GM23248 (cell line): ENCODE measurements around the gene TEX52. TPM values are rescaled to one million over a fixed set of nuclear protein-coding genes. Genes with fewer than 3 reads are reported as not detected.

Experiments
- DNase-seq: peaks from one replicate; pipeline ENCODE4 v3.0.0-alpha.2; 2015
- H2AFZ ChIP-seq: fragments of 200-600 bp; sonication (generic); 2 replicates; pipeline ENCODE4 v1.6.1; 2016; ENCODE audit warnings: antibody characterized with exemption
- H3F3A ChIP-seq: fragments of 200-600 bp; sonication (generic); 2 replicates; pipeline ENCODE4 v1.6.1; 2016; ENCODE audit warnings: mild to moderate bottlenecking, antibody characterized with exemption, mixed run types; ENCODE audit not compliant: insufficient read depth
- H3K27ac ChIP-seq: fragments of 200-600 bp; sonication (generic); 2 replicates; pipeline ENCODE4 v1.5.1; 2016; ENCODE audit warnings: mild to moderate bottlenecking
- H3K27me3 ChIP-seq: fragments of 200-600 bp; sonication (generic); replicated peaks from 2 replicates; pipeline ENCODE4 v1.6.1; 2016; ENCODE audit warnings: mild to moderate bottlenecking; ENCODE audit not compliant: insufficient read depth
- H3K36me3 ChIP-seq: fragments of 200-600 bp; sonication (generic); 2 replicates; pipeline ENCODE4 v1.6.1; 2016; ENCODE audit warnings: low read depth, mild to moderate bottlenecking
- H3K4me1 ChIP-seq: fragments of 200-600 bp; sonication (generic); 2 replicates; pipeline ENCODE4 v1.6.1; 2016; ENCODE audit warnings: mild to moderate bottlenecking; ENCODE audit not compliant: insufficient read depth
- H3K4me2 ChIP-seq: fragments of 200-600 bp; sonication (generic); one replicate; pipeline ENCODE4 v1.6.1; 2016; ENCODE audit warnings: mild to moderate bottlenecking; ENCODE audit not compliant: unreplicated experiment
- H3K4me3 ChIP-seq: fragments of 200-600 bp; sonication (generic); 2 replicates; pipeline ENCODE4 v1.5.1; 2016; ENCODE audit warnings: mild to moderate bottlenecking
- H3K79me2 ChIP-seq: fragments of 200-600 bp; sonication (generic); 2 replicates; pipeline ENCODE4 v1.6.1; 2016; ENCODE audit warnings: mild to moderate bottlenecking; ENCODE audit not compliant: insufficient read depth
- H3K9ac ChIP-seq: fragments of 200-600 bp; sonication (generic); 2 replicates; pipeline ENCODE4 v1.6.1; 2016; ENCODE audit warnings: mild to moderate bottlenecking
- H3K9me2 ChIP-seq: fragments of 200-600 bp; sonication (generic); 2 replicates; pipeline ENCODE4 v1.6.1; 2016; ENCODE audit warnings: mixed run types, mild to moderate bottlenecking, moderate library complexity; ENCODE audit not compliant: insufficient read depth
- H3K9me3 ChIP-seq: fragments of 200-600 bp; sonication (generic); one replicate; pipeline ENCODE4 v1.6.1; 2017; ENCODE audit warnings: low read depth
- H4K20me1 ChIP-seq: fragments of 200-600 bp; sonication (generic); 2 replicates; pipeline ENCODE4 v1.6.0; 2016; ENCODE audit not compliant: insufficient read depth
- EZH2 ChIP-seq: fragments of 200-600 bp; sonication (generic); IDR thresholded peaks from 2 replicates; pipeline ENCODE4 v1.6.1; 2018; ENCODE audit warnings: antibody characterized with exemption, mild to moderate bottlenecking; ENCODE audit not compliant: insufficient read depth, poor library complexity, severe bottlenecking
- EZH2phosphoT487 ChIP-seq: fragments of 200-600 bp; sonication (generic); IDR thresholded peaks from 2 replicates; pipeline ENCODE4 v1.6.1; 2018; ENCODE audit warnings: antibody characterized with exemption, moderate library complexity, mild to moderate bottlenecking, low read depth; ENCODE audit not compliant: insufficient read depth
- WGBS, 2 experiments: methylation state at CpG; one replicate each; pipeline ENCODE4 v1.1.6; 2015 to 2017; ENCODE audit warnings: low lambda C conversion rate in 2 of 2, low coverage in 1 of 2; ENCODE audit errors: missing lambda C conversion rate in 2 of 2; 5-methylcytosine and 5-hydroxymethylcytosine counted together
- in situ Hi-C: fragments of 300-500 bp; cut with MboI; formaldehyde crosslinking; loops from 2 replicates; pipeline ENCODE4 v1.15.0; 2020
- polyA plus RNA-seq: library from polyadenylated mRNA; unstranded; fragments of >200 nt; fragmentation: Nextera tagmentation; extraction: Ambion mirVana; gene quantifications from 2 replicates; pipeline ENCODE4 v1.2.1, GENCODE V29; 2016
- total RNA-seq: library from RNA; depleted of rRNA; stranded (reverse); fragments of >200 nt; shearing (Covaris generic); gene quantifications from 2 replicates; pipeline ENCODE4 v1.2.3, GENCODE V29; 2014

The TEX52 gene
- total and polyA plus RNA-seq, 2 experiments from 2014 or later, result not detected

GRCh38 chr12:2851931-2852330 is 4.9 kb downstream of the TEX52 start:
- no peak overlapping the region for H2AFZ ChIP-seq
- no peak overlapping the region for H3K4me3 ChIP-seq
- H3K27me3 ChIP-seq, result no peaks in the 10 kb centered on the region
- H3K27ac ChIP-seq, result no peak overlapping the region
- no peaks in the 10 kb centered on the region for H3K9me3 ChIP-seq
- H3K9me2 ChIP-seq, result no peaks in the 10 kb centered on the region
- no peak for DNase-seq
- H4K20me1 ChIP-seq, result no peaks in the 10 kb centered on the region
- WGBS, 2 experiments, result 92 to 93% methylated on average over 3 of the region's 3 CpGs
- no peaks in the 10 kb centered on the region for H3K79me2 ChIP-seq
- TF ChIP-seq EZH2, result no peak
- TF ChIP-seq EZH2phosphoT487, result no peak
- in situ Hi-C loops, result no loop called here
- H3K36me3 ChIP-seq, result no peaks in the 10 kb centered on the region
- no peak overlapping the region for H3K9ac ChIP-seq
- H3K4me1 ChIP-seq, result no peaks in the 10 kb centered on the region
- no peaks in the 10 kb centered on the region for H3F3A ChIP-seq
- H3K4me2 ChIP-seq, result no peak overlapping the region

DNA sequence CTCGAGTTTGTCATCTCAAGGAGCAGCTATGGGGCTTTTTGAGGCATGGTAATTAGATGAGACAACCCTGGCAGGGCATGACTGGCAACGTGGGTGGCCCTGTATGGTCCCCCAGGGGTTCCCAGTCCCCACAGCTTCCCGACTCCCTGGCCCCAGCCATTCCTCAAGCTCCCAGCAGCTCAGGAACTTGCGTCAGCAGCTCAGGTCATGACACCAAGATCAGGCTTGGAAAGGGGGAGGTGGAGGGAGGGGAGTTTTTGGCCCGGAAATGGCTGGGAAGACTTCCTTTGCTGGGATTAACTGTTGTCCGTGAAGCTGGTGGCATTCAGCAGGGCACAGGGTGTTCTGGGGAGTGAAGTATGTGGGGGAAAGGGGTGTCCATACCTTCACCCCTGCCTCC is 11.6 kb downstream of the TEX52 start:
- no peaks in the 10 kb centered on the region for H3K9me3 ChIP-seq
- H4K20me1 ChIP-seq, result no peaks in the 10 kb centered on the region
- H3K36me3 ChIP-seq, result no peaks in the 10 kb centered on the region
- 24 to 33% methylated on average over 6 of the region's 6 CpGs for WGBS, 2 experiments
- no peak for TF ChIP-seq EZH2phosphoT487
- no peak for TF ChIP-seq EZH2
- no peaks in the 10 kb centered on the region for H3K4me1 ChIP-seq
- no peak overlapping the region for H3K4me3 ChIP-seq
- no peaks in the 10 kb centered on the region for H3K9me2 ChIP-seq
- peak overlapping the region; percentile 51; the same call in 1 of the 2 replicates for H2AFZ ChIP-seq
- H3K9ac ChIP-seq, result no peak overlapping the region
- no peaks in the 10 kb centered on the region for H3F3A ChIP-seq
- H3K27me3 ChIP-seq, result no peaks in the 10 kb centered on the region
- no peaks in the 10 kb centered on the region for H3K79me2 ChIP-seq
- H3K27ac ChIP-seq, result no peak overlapping the region
- peak; percentile 32 for DNase-seq
- no peak overlapping the region for H3K4me2 ChIP-seq
- in situ Hi-C loops, result no loop called here

- Histone ChIP-seq H3F3A (no peaks in the 10 kb centered on the region), H3K4me1 (no peaks in the 10 kb centered on the region), H3K9me2 (no peaks in the 10 kb centered on the region), H2AFZ (peak overlapping the region; percentile 51; the same call in 1 of the 2 replicates), H3K4me3 (no peak overlapping the region), H3K4me2 (no peak overlapping the region), H4K20me1 (no peaks in the 10 kb centered on the region), H3K27me3 (no peaks in the 10 kb centered on the region), H3K27ac (no peak overlapping the region), H3K9me3 (no peaks in the 10 kb centered on the region), H3K36me3 (no peaks in the 10 kb centered on the region), H3K79me2 (no peaks in the 10 kb centered on the region), H3K9ac (no peak overlapping the region)
- in situ Hi-C loops, result no loop called here
- 85% methylated on average over 9 of the region's 9 CpGs for WGBS, 2 experiments
- no peak for DNase-seq
- TF ChIP-seq EZH2 (no peak), EZH2phosphoT487 (no peak)
These were observed 12.1 kb downstream of the TEX52 start for GRCh38 chr12:2844786-2845185.

- H3K27ac ChIP-seq, result no peak overlapping the region
- 83 to 86% methylated on average over 5 of the region's 5 CpGs for WGBS, 2 experiments
- H3K27me3 ChIP-seq, result no peaks in the 10 kb centered on the region
- no peak overlapping the region for H2AFZ ChIP-seq
- no peak for TF ChIP-seq EZH2phosphoT487
- no peak for TF ChIP-seq EZH2
- H3K79me2 ChIP-seq, result no peaks in the 10 kb centered on the region
- DNase-seq, result no peak
- no peak overlapping the region for H3K9ac ChIP-seq
- H3K4me1 ChIP-seq, result no peaks in the 10 kb centered on the region
- in situ Hi-C loops, result no loop called here
- no peak overlapping the region for H3K4me3 ChIP-seq
- H3K9me2 ChIP-seq, result no peaks in the 10 kb centered on the region
- H3K36me3 ChIP-seq, result no peaks in the 10 kb centered on the region
- no peaks in the 10 kb centered on the region for H4K20me1 ChIP-seq
- H3K4me2 ChIP-seq, result no peak overlapping the region
- no peaks in the 10 kb centered on the region for H3F3A ChIP-seq
- no peaks in the 10 kb centered on the region for H3K9me3 ChIP-seq
These were observed 13.9 kb downstream of the TEX52 start for GRCh38 chr12:2842948-2843347.
